Stimulated activated CD4-positive, alpha-beta T cell treated with anti-CD3 and anti-CD28 coated beads, Interleukin-1b, Interleukin-23, amount 100 ng/mL, for 4 hours (primary cell): ENCODE data around the gene TSPAN31.
A peak's percentile ranks its signal among the peaks of the same experiment; 100 is the strongest.

ENCODE experiments used
- DNase-seq, 2 donors: peaks; one replicate each; pipeline ENCODE4 v3.0.0-alpha.2; 2020; ENCODE audit warnings: low read depth in 2 of 2

Gene TSPAN31

DNA sequence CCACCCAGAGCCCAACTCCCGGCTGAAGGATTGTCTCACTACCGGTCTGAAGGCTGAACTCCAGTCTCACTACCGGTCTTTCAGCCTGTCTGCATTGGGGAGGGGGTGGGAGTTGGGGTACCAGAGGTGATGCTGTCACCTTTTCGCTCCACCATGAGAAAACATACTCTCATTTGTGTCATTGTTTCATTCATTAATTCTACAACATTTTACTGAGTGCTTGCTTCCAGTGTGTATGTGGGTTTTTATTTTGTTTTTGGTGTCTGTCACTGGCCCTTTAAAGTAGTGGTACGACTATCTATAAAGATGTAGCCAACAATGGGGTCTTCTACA is 7.8 kb downstream of the TSPAN31 start:
- DNase-seq: no peak

DNA sequence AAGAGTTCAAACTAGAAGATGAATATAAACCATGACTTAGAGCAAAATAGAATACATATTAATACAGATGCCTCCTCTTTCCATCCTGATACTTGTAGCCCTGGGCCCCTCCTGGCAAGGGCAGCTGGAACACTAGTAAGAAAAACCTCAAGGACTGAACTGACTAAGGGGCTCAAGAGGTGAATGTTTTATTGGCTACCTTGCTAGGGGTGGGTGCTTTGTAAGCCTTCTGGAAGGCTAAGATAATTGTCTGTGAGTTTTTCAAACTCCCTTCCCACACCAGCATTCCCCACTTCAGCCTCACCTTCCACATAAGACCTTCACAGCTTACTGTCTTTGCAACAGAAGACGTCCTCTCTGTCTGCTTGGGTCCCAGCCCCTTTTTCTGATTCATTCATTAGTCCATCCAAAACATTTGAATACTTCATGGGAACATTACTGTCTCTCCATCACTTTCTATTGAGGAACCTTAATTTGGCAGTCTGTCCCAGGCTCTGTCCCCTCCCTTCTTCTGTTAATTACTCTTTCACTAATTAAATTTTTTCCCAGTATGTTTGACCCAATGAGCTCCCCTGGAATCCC is 9.0 kb downstream of the TSPAN31 start:
- no peak for DNase-seq

DNA sequence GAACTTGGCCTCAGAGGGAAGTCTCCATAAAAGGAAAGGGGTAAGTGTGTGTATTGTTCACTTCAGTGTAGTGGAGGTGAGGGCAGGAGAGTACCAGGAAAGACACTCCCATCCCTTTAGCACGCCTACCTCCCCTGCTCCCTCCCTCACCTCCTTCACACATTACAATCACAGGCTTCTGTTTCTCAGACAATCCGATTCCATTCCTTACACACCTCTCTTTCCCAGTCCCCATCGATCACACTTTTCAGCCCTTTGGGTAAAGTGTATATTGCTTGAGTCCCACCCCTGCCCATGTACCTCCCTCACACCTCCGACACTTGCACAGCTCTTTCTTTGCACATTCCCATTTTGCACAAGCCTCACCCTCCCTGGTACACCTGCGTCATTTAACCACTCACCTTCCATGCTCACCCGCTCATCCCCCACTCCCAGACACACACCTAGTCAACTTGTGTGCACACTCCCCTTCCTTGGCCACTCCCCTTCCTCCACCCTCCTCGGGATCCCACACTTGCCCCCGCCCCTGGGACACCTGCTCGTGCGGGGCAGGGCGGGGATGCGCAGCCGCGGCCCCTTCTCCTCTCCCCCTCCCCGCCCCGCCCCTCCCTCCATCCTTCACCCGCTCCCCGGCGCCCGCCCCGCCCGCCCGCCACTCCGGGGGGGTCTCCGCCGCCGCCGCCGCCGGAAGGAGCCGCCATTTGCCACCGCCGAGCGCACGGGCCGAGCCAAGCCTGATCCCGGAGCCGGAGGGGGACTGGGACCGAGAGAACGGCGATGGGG is 9.8 kb downstream of the TSPAN31 start, which contains the start of gene MARCHF9:
MARCHF9 (plus strand) TSS at position 693 of the 783 bp plus-strand sequence. CDS start 426 bp downstream, outside the sequence.
- peak; percentile 75 for DNase-seq

DNA sequence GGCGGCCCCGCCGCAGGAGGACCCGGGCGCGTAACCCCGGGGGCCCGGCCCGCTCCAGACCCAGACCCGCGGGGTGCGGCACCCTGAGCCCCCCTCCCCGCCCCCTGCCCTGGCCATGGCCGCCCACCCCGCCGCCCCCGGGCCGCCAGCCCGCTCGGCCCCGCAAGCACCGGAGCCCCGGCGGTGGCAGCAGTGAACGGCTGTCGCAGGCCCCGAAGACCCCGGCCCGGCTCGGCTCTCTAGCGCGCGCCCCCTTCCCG is 10.3 kb downstream of the TSPAN31 start:
- DNase-seq: no peak

DNA sequence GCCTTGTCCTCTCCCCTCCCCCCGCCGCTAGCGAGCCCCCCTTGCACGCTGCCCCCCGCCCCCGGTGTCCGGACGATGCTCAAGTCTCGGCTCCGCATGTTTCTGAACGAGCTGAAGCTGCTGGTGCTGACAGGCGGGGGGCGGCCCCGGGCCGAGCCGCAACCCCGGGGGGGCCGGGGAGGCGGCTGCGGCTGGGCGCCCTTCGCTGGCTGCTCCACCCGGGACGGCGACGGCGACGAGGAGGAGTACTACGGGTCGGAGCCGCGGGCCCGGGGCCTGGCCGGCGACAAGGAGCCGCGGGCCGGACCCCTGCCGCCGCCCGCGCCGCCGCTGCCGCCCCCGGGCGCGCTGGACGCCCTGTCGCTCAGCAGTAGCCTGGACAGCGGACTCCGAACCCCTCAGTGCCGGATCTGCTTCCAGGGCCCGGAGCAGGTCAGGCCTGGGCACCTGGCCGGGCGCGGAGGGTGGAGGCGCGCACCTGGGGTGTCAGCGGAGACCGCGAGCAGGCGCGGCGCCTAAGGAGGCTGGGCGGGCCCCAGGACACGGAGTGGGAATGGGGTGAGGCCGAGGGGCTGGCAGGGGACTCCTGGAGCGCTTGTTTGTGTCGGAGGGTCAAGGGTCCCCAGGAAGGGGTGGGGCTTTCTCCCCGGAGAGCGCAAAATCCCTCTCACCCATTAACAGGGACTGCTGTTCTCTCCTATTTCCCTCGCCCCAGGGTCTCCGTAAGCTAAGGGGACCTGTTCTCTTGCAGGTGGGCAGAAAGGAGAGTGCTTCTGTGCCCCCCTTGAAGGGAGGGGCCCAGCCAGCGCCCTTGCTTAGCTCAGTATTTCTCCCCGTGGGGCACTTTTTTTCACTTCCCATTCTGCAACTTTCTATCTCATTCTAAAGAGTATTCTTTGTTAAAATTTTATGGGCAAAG is 10.9 kb downstream of the TSPAN31 start:
- peak in 1 of 2 donors; percentile 26 for DNase-seq

DNA sequence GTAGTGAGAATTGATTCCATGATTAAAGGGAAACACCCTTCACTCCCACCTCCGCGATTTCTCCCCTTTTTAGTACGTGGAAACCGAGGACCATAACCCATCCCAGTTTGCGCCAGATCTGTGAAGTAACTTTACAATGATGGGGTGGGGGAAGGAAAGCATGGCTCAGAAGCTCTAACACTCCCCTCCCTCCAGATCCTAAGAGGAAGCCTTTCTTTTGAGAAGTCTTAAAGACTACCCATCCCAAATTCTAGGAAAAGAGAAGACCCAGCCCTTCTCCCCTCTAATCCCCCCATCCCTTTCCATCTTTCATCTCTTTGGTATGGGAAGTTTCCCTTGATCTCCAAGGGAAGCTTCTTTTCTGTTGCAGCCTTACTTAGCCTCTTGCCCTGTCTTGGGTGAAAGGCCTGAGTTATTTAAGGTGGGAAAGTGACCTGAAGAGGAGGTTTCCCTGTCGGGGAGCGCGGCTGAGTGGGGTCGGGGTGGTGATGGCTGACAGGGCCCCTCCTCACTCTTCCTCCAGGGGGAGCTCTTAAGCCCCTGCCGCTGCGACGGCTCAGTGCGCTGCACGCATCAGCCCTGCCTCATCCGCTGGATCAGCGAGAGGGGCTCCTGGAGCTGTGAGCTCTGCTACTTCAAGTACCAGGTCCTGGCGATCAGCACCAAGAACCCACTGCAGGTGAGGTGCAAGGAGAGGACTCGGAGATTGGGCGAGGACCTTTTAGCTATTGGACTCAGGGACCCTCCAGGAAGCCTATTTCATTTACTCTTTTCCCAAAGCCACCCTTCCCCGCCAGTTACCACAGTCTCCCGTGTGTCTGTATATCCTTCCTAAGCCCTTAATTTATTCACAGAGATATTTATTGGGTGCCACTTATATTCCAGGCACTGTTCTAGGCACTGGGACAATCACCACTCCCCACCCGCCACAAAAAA is 11.8 kb downstream of the TSPAN31 start:
- peak; percentile 61 to 62 for DNase-seq

DNA sequence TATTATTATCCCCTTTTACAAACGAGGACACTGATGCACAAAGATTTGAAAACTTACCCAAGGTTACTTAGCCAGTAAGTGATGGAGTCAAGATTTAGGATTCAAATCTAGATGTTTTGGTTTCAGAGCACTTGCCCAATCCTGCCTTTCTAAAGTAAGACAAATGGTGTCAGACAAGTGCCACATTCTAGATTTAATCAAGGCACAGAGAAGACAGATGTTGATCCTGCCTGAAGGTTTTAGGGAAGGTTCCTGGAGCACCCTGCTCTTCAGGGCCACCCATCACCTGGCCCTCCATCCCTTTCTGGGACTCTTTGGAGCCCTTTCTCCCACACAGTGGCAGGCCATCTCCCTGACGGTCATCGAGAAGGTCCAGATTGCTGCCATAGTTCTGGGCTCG is 12.9 kb downstream of the TSPAN31 start:
- no peak for DNase-seq

DNA sequence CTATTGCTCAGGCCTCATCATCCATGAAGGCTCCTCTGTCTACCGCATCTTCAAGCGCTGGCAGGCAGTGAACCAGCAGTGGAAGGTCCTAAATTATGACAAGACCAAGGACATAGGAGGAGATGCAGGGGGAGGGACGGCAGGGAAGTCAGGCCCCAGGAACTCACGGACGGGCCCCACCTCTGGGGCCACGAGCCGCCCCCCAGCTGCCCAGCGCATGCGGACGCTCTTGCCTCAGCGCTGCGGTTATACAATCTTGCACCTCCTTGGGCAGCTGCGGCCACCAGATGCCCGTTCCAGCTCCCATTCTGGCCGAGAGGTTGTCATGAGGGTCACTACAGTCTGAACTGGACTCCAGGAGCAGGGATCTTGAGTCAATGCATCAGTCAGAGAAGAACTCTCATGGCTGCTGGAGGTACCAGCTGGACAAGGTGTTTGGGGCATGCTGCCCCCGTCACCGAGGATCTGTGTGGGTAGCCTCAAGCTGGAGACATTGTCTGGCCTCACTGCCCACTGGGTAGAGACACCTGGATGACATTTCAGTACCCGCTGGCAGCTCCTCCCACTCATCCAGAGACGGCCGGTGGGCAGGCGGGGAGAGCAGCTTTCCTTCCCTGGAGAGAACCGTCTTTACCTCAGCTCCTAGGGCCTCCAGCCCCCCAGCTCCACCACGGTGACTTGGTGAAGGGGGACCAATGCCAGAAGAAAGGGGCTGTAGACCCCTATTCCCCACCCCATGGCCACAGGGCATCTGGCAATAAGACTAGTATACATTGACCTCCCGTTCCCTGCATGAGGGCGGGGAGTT is 13.9 kb downstream of the TSPAN31 start:
- no peak for DNase-seq

DNA sequence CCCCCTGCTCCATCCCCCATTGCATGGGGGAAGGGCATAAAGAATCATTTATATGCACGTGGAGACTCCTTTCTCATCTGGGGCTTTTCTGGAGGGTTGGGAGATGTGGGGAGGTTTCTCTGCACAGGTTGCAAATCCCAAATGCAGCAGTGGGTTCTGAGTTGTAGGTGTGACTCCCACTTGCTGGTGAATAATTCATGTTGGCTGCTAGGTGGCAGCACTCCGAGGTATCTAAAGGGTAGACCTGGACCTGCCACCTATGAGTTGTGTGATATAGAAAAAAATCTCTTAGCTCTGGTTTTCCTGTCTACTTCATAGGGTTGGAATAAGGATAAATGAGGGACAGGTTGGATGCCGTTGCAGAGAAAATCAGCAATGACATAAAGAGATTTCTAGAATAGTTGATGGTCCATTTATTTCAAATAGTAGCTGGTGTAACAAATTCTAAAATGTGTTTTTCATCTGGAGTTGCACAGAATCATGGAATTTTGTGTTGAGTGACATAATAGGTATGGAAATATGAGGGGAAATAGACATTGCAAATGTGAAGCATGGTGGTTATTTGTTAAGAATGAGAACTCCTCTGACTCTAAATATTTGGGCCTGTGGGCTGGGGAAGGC is 14.6 kb downstream of the TSPAN31 start:
- DNase-seq: no peak

DNA sequence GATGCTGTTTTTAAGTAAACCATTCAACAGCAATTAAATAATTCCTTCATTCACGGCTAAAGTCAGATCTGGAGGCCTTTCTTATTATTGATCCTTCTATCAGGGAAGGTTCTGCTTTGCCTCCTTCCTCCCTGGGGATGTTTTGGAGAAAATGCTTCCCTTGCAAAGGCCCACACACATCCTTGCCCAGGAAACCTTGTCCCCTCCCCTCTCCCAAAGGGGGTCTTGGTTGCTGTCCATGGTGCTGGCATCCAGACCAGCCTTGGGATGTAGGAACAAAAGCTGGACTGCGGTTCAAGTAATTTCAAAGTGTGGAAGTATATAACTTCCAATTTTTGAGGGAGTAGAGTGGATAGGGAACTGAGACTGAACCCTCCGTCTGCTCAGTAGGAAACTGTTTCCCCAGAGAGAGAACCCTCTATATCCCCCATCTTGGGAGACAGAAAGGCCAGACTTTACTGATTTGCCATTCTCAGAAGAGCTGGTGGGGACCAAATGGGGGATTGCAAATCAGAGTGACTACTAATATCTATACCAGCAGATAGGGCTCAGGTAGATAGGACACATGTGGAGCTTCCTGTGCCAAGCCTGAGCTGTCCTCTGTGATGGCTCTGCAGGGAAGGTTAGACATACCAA is 15.6 kb downstream of the TSPAN31 start:
- no peak for DNase-seq

DNA sequence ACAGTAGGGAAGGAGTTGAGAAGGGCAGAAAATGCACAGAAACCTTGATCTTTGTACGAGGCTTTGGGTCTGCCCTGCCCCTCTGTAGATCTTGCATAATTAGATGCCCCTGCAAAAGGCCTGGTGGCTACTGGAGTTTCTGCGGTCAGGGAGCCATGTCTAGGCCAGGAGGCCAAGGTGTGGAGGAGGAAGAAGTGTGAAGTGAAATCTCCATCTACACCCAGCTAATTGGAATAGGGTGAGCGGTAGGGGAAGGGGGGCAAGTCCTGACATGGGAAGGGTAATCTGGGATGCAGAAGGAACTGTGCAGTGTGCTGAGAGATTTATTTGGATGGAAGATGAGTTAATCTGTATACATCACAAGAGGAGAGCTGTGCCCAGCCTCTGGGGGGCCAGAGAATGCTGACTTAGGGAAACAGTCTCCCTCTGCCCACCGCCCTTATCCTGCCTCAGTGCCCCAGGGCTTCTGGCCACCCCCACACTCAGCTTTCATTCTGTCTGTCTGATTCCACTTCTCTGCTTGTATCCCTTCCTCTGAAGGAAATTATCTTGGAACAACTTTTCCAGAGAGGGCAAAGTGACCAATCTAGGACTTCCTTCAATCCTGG is 16.7 kb downstream of the TSPAN31 start:
- DNase-seq: no peak

DNA sequence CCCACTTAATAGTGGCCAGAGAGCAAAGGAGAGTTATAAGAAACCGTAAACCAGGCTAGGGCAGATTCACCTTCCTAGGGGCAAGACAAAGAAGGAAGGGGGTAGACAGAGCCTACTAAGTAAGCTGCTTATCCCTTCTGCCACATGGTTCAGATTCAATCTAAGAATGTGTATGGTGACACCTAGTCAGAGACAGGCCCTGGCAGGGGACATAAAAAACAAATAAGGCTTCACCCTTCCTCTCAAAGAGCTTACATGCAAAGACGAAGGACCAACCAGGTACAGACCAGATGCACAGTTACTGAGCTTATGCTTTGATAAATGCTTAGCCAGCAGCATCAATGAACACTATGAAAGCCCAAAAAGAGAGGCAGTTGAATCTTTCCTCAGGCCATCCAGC is 17.6 kb downstream of the TSPAN31 start:
- DNase-seq: no peak

DNA sequence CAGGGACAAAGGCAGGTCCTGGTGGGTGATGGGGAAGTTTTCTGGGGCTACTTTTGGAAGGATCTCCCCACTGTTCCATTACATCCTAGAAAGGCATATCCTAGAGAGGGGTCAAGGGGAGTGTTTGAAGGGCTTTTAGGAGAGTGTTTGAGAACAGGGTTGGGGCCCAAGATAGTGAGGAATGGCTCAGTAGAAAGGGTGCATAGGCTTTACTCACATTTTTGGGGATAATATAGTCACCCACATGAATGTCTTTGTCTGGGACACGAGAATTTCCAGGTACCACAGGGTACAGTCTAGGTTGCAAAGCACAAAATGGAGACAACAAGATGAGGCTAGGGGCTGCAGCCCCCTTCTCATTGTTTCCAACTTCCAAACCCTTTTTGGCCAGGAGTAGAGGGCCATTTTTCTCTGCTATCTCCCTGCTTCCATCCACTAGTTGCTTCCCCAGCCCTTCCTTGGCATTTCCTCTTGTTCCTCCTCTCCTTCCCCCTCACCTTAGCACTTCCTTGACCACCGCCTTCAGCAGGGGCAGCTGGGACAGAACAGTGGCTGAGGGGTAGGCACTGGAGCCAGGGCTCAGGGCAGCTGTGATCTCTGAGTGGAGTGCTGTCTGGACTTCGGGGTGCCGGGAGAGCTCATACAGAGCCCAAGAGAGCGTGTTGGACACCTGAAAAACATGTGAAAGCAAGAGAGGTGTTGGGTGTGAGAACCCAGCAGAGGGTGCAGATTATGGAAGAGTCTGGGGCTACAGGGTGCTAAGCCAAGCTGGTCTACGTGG is 19.2 kb downstream of the TSPAN31 start:
- no peak for DNase-seq

DNA sequence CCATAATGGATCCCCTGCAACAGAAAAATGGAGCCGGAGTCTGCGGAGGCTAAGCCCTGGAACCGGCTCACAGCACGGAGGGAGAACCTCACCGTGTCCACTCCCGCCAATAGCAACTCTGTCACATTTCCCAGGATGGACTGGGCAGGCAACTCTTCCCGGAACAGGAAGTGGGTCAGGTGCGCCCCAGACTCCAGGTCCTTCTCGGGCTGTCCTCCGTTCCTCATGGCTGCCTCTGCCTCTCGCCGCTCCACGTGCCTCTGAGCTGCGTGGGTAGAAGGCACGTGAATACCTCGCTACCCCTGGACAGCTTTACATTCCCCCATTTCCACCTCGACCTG is 19.8 kb downstream of the TSPAN31 start:
- DNase-seq: peak in 1 of 2 donors; percentile 41

DNA sequence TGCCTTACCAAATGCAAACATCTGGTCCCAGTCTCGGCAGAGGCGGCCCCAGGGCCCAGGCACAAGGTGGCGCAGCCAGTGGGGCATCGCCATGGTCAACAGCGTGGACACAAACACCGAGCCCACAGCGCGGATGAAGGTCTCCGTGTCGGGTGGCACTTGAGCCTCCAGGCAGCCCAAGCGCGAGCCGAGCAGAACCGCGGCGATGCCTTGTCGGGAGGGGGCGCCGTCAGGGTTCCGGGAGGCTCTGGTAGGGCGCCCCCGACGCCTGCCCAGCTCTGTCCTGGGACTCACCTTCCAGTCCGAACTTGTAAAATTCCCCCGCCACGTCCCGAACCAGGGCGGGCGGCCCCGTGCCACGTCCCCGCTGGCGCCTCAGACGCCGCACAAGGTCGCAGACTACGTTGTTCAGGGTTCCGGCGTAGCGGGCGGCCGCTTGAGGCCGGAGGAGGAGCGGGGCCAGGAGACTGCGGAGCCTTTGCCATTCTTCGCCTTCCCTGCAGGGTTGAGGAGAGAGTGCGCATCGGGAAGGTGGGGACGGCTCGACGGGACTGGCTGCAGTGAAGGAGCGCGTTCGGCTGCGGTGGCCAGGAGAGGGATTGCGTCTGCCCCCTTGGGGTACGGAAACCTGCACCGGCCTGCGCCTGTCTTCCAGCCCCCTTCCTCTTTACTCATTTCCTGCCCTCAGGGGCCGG is 20.3 kb downstream of the TSPAN31 start:
- peak in 1 of 2 donors; percentile 63 for DNase-seq

DNA sequence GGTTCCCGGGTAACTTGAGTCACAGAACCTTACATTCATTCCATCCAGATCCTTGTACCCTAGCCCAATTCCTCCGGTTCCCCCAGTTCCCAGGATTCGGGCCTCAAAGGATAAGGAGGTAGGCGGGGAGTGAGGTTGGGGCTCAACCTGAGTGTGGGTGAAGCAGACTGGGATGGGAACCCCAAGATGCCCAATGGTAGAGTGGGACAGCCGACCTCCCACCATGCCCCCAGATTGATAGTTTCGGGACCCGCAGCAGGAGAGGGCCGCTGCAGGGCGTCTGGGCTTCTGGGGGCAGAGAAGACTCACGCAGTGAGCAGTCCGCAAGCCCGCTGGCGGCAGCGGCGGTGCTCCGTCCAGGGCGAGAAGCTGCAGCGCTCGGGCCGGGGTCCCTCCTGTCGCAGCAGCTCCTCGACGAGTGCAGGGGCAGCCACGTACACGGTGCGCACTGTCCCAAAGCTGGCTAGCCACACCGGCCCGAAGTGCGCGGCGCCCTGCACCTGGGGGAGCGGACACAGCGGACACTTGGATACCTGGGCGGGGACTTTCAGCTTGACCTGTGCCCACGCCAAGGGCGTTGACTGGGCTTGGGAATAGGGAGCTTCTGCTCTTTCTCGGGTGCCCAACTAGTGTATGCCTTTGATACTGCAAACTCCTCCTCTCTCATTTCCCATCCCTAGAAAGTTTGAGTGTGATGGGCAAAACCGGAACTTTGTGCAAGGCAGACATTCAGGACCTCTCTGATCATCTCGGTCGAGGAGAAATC is 21.0 kb downstream of the TSPAN31 start:
- no peak for DNase-seq
